Omental fat pad (tissue), 4 donors: ENCODE measurements around the gene PSMC3. TPM values are rescaled to one million over a fixed set of nuclear protein-coding genes. Genes with fewer than 3 reads are reported as not detected.

Experiments
- ATAC-seq: fragments of 150-250 bp; one replicate; pipeline ENCODE4 v1.9.1; 2016; ENCODE audit warnings: mild to moderate bottlenecking, moderate library complexity; ENCODE audit not compliant: low FRiP score
- DNase-seq: peaks from one replicate; pipeline ENCODE4 v3.0.0-alpha.2; 2019; ENCODE audit warnings: low spot score
- total RNA-seq, 4 donors: library from RNA; depleted of rRNA; stranded (reverse); fragments of >200 nt; gene quantifications; one replicate each; pipeline ENCODE4 v1.1.0, GENCODE V29; 2016
- TF ChIP-seq, protein P1 (sequence below), 3 donors: fragments of 450-650 bp; IDR thresholded peaks; one replicate each; pipeline ENCODE4 v1.5.1; 2016 to 2017; ENCODE audit warnings: antibody characterized with exemption in 3 of 3, mild to moderate bottlenecking in 3 of 3, moderate library complexity in 2 of 3

The PSMC3 gene
- total RNA-seq, 4 donors from 2014 or later, result 90.1 to 142 (median 123) TPM

DNA sequence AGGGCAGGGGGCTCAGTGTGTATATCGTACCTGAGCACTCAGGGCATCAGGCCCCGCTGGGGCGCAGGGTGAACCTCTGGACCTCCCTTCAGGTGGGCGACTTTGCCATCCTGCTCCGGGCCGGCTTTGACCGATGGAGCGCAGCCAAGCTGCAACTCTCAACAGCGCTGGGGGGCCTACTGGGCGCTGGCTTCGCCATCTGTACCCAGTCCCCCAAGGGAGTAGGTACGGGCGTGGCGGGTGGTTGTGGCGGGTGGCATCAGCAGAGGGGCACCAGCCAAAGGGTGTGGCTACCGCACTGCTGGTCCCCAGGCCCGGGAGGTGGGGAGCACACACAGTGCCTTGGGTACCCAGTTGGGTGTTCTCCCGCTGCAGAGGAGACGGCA lies 11.6 kb downstream of the PSMC3 start:
- TF ChIP-seq, protein P1, sequence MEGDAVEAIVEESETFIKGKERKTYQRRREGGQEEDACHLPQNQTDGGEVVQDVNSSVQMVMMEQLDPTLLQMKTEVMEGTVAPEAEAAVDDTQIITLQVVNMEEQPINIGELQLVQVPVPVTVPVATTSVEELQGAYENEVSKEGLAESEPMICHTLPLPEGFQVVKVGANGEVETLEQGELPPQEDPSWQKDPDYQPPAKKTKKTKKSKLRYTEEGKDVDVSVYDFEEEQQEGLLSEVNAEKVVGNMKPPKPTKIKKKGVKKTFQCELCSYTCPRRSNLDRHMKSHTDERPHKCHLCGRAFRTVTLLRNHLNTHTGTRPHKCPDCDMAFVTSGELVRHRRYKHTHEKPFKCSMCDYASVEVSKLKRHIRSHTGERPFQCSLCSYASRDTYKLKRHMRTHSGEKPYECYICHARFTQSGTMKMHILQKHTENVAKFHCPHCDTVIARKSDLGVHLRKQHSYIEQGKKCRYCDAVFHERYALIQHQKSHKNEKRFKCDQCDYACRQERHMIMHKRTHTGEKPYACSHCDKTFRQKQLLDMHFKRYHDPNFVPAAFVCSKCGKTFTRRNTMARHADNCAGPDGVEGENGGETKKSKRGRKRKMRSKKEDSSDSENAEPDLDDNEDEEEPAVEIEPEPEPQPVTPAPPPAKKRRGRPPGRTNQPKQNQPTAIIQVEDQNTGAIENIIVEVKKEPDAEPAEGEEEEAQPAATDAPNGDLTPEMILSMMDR (IDR thresholded peaks at IDR 0.05), result no peak
- ATAC-seq, result no peak
- DNase-seq, result no peak

DNA sequence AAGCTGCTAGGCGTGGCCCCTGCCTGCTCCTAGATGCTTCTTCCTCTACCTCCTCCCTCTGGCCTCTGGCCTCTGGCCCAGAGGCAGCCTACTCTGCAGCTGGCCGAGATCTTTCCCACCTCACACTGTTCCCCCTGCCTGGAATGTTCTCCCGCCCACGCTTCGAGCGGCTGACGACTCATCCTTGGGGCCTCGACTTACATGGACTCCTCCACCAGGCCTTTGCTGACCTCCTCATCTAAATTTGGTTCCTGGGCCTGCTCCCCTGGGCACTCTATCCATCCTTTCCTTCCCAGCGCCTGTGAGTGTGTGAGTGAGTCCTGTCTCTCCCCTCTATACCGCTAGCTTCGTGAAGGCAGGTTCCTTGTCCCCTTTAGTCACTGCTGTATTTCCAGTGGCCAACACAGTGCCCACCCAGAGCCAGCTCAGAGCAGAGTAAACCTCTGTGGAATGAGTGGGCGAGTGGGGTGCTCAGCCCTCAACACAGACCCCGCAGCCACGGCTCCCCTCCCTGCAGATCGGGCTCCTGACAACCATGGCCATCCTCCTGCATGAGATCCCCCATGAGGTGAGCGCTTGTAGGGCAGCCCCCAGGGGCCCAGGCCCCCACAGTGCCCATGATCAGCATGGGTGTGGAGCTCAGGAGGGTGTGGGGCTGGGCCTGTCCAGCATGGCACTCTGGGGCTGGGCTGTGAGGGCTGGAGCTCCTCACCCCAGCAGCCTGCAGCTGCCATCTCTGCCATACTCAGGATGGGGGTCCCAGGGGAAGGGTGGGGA lies 12.1 kb downstream of the PSMC3 start:
- TF ChIP-seq, protein P1 (IDR thresholded peaks at IDR 0.05), result no peak
- DNase-seq (no peak), ATAC-seq (peak; percentile 19)

DNA sequence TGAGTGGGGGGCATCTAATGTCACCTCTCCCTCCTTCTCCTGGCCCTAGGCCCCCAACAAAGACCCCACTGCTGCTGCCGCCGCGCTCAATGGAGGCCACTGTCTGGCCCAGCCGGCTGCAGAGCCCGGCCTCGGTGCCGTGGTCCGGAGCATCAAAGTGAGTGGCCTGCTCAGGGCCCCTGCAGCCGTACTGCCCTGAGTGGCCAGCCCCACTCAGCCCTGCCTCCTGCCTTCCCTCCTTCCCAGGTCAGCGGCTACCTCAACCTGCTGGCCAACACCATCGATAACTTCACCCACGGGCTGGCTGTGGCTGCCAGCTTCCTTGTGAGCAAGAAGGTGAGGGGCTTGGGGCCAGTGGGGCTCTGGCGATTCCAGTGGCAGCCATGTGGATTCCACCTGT lies 12.9 kb downstream of the PSMC3 start:
- ATAC-seq (no peak), DNase-seq (no peak)
- TF ChIP-seq, protein P1 (IDR thresholded peaks at IDR 0.05), result no peak

DNA sequence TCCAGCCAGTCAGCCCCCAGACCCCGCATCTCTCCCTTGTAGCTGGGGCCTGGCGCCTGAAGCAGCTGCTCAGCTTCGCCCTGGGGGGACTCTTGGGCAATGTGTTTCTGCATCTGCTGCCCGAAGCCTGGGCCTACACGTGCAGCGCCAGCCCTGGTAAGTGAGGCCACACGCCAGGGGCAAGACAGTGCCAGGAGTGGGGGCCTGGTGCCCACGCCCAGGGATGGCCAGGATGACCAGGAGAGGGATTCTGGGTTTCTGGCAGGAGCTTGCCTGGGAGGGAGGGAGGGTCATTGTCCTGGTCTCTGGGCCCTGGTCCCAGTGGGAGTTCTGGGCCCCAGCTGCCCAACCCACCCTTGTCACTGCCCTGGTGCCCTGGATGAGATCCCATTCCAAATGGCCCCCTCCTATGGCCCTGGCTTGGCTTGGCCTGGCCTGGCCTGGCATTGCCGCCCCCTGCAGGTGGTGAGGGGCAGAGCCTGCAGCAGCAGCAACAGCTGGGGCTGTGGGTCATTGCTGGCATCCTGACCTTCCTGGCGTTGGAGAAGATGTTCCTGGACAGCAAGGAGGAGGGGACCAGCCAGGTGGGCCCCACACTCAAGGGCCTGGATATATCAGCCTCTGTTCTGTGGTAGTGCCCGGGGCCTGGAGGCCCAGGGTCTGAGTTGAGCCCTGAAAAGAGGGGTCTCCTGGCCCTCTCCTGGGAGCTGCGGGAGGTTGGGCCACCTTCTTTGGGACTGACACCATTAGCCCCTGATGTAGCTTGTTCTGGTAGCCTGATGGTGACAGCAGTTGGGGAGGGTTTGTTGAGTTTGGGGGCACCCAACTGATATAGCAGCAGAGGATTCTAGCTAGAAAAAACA lies 14.1 kb downstream of the PSMC3 start:
- DNase-seq, result no peak
- TF ChIP-seq, protein P1 (IDR thresholded peaks at IDR 0.05), result peak in 1 of 3 donors; percentile 14
- ATAC-seq, result no peak

DNA sequence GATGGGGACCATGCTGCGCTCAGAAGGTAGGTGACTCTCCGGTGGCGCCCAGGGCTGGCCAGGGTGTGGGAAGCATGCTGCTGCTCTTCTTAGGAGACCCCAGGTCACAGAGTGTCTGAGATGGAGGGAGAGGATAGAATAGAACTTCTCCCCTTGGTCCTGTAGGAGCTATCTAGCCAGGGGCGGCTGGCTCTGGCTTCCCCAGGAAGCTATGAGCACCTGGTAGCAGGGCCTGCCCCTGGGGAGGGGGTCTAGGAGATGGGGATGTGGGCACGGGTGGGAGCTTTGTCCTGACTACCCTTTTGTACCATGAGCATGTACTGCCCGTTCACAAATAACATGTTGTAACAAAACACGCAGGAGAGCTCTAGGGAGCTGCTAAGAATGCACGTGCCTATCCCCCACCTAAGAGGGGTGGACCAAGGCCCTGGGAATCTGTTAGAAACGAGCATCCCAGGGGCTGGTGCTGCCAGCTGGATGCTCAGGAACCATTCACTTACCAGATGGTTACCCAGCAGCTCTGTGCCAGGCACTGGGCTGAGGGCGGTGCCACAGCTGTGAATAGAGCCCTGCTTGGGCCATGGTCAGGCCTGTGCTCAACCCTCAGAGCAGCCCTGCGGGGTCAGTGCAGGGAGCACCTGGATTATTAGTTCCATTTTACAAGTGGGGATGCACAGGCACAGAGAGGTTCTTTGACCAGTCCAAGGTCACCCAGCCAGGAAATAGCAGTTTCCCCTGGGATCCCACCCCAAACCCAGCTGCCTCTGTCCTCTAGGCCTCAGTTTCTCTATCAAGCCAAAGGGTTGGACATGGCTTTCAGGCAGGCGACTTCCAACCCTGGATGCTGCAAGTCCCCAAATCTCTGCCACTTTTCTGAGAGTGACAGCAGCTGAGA lies 15.6 kb downstream of the PSMC3 start:
- no peak for DNase-seq
- ATAC-seq, result no peak
- TF ChIP-seq, protein P1 (IDR thresholded peaks at IDR 0.05), result no peak

DNA sequence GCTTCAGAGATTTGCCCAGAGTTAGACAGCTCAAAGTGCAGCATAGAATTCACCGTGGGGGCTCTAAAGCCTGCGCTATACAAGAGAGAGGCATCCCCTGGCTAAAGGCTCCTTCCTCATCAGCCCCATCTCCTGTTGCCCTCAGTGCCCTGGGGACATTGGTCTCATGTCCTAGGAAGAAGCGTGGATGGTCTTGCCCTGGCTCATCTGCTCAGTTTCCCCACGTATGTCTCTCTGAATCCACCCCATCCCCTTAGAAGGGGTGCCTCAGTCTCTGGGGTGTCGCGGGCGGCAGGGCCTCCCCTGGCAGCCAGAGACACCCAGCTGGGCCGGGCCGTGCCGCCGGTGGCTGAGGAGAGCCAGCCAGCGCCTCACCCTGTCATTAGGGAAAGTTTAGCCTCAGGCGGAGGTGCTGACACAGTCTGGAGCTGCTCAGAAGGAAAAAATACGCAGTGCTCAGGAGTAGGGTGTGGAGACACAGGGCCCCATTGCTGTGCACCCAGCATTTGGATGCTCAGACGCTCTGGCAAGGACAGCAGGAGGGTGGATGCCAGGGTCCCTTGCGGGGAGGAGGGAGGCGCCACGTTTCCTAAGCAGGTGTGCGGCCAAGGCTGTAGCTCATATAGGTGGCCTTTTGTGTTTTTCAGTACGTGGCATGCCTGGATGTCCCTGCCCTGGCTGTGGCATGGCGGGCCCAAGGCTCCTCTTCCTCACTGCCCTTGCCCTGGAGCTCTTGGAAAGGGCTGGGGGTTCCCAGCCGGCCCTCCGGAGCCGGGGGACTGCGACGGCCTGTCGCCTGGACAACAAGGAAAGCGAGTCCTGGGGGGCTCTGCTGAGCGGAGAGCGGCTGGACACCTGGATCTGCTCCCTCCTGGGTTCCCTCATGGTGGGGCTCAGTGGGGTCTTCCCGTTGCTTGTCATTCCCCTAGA lies 16.5 kb downstream of the PSMC3 start:
- no peak for ATAC-seq
- TF ChIP-seq, protein P1 (IDR thresholded peaks at IDR 0.05), result no peak
- DNase-seq, result no peak
